Gastroesophageal sphincter (tissue), 4 donors: ENCODE results near the gene POU4F2. TPM values are rescaled to one million over a fixed set of nuclear protein-coding genes. Genes with fewer than 3 reads are reported as not detected.

Experiments used
- ATAC-seq: fragments of 150-250 bp; one replicate; pipeline ENCODE4 v1.9.1; 2016; ENCODE audit warnings: mild to moderate bottlenecking, moderate library complexity
- H3K27ac ChIP-seq, 4 donors: fragments of 200-600 bp; sonication (generic) in 3 of 4; 1 replicate in 3 of 4; 2 replicates in 1 of 4; pipeline ENCODE4 v1.5.1; 2016 to 2019
- H3K27me3 ChIP-seq: fragments of 200-600 bp; sonication (generic); one replicate; pipeline ENCODE4 v1.5.1; 2019
- H3K36me3 ChIP-seq, 2 donors: fragments of 200-600 bp; sonication (generic); one replicate each; pipeline ENCODE4 v1.5.1; 2019; ENCODE audit warnings: control low read depth in 1 of 2
- H3K4me1 ChIP-seq, 3 donors: fragments of 200-600 bp; sonication (generic); 1 replicate in 2 of 3; 2 replicates in 1 of 3; pipeline ENCODE4 v1.5.1; 2016 to 2019; ENCODE audit warnings: control low read depth in 2 of 3
- H3K4me3 ChIP-seq, 2 donors: fragments of 200-600 bp; sonication (generic); one replicate each; pipeline ENCODE4 v1.5.1; 2019; ENCODE audit warnings: mild to moderate bottlenecking in 1 of 2, moderate library complexity in 1 of 2
- H3K9me3 ChIP-seq, 3 donors: fragments of 200-600 bp; sonication (generic); one replicate each; pipeline ENCODE4 v1.5.1; 2017 to 2019; ENCODE audit warnings: control low read depth in 2 of 3
- EP300 ChIP-seq: sonication (generic); formaldehyde crosslinking; IDR thresholded peaks from one replicate; pipeline ENCODE4 v1.6.1; 2017; ENCODE audit warnings: antibody characterized with exemption, mild to moderate bottlenecking
- POLR2A ChIP-seq, 2 donors: fragments of 450-650 bp; IDR thresholded peaks; one replicate each; pipeline ENCODE4 v1.6.1; 2017; ENCODE audit warnings: antibody characterized with exemption in 2 of 2, mild to moderate bottlenecking in 2 of 2, moderate library complexity in 1 of 2
- POLR2AphosphoS5 ChIP-seq: sonication (generic); formaldehyde crosslinking; IDR thresholded peaks from one replicate; pipeline ENCODE4 v1.6.1; 2017; ENCODE audit warnings: antibody characterized with exemption
- WGBS, 2 donors: methylation state at CpG; one replicate each; pipeline ENCODE4 v1.1.5; 2018; ENCODE audit warnings: low coverage in 1 of 2; 5-methylcytosine and 5-hydroxymethylcytosine counted together
- total RNA-seq, 4 donors: library from RNA; depleted of rRNA; stranded (reverse); fragments of >200 nt; gene quantifications; one replicate each; pipeline ENCODE4 v1.1.0, GENCODE V29; 2016
- TF ChIP-seq, protein P1 (sequence below), 4 experiments: fragments of 200-600 bp in 2 of 4; fragments of 450-650 bp in 2 of 4; sonication (generic) in 1 of 4; IDR thresholded peaks; one replicate each; pipeline ENCODE4 v1.5.1; 2017 to 2019; ENCODE audit warnings: antibody characterized with exemption in 4 of 4, mild to moderate bottlenecking in 2 of 4, moderate library complexity in 2 of 4

POU4F2 gene
- total RNA-seq, 4 donors from 2014 or later = not detected

- Histone ChIP-seq H3K9me3 (no peaks in the 10 kb centered on the region), H3K4me1 (peaks cover 0 to 17% (median 2%) of the 10 kb centered on the region in 3 donors), H3K36me3 (no peaks in the 10 kb centered on the region), H3K27ac (no peak overlapping the region), H3K4me3 (no peak overlapping the region), H3K27me3 (peaks cover 89% of the 10 kb centered on the region)
- TF ChIP-seq, protein P1, sequence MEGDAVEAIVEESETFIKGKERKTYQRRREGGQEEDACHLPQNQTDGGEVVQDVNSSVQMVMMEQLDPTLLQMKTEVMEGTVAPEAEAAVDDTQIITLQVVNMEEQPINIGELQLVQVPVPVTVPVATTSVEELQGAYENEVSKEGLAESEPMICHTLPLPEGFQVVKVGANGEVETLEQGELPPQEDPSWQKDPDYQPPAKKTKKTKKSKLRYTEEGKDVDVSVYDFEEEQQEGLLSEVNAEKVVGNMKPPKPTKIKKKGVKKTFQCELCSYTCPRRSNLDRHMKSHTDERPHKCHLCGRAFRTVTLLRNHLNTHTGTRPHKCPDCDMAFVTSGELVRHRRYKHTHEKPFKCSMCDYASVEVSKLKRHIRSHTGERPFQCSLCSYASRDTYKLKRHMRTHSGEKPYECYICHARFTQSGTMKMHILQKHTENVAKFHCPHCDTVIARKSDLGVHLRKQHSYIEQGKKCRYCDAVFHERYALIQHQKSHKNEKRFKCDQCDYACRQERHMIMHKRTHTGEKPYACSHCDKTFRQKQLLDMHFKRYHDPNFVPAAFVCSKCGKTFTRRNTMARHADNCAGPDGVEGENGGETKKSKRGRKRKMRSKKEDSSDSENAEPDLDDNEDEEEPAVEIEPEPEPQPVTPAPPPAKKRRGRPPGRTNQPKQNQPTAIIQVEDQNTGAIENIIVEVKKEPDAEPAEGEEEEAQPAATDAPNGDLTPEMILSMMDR (IDR thresholded peaks at IDR 0.05) = no peak
- TF ChIP-seq POLR2A (IDR thresholded peaks at IDR 0.05) (no peak), POLR2AphosphoS5 (no peak), EP300 (no peak)
- 0 to 2% methylated on average over 7 of the region's 7 CpGs for WGBS, 2 donors
- no peak for ATAC-seq
Measured at GRCh38 chr4:146633471-146633800, 5.3 kb upstream of the POU4F2 start.

- Histone ChIP-seq H3K36me3 (no peaks in the 10 kb centered on the region), H3K27me3 (peaks cover 96% of the 10 kb centered on the region), H3K9me3 (no peaks in the 10 kb centered on the region), H3K4me3 (no peak overlapping the region), H3K27ac (no peak overlapping the region), H3K4me1 (peaks cover 0 to 31% (median 11%) of the 10 kb centered on the region in 3 donors)
- TF ChIP-seq, protein P1 (IDR thresholded peaks at IDR 0.05) = no peak
- no peak for TF ChIP-seq POLR2A (IDR thresholded peaks at IDR 0.05)
- no peak for TF ChIP-seq EP300
- no peak for TF ChIP-seq POLR2AphosphoS5
- WGBS, 2 donors = 0 to 4% methylated on average over 1 to 7 of the region's 7 CpGs
- ATAC-seq = no peak
Measured at GRCh38 chr4:146634825-146635224, 3.9 kb upstream of the POU4F2 start.

DNA sequence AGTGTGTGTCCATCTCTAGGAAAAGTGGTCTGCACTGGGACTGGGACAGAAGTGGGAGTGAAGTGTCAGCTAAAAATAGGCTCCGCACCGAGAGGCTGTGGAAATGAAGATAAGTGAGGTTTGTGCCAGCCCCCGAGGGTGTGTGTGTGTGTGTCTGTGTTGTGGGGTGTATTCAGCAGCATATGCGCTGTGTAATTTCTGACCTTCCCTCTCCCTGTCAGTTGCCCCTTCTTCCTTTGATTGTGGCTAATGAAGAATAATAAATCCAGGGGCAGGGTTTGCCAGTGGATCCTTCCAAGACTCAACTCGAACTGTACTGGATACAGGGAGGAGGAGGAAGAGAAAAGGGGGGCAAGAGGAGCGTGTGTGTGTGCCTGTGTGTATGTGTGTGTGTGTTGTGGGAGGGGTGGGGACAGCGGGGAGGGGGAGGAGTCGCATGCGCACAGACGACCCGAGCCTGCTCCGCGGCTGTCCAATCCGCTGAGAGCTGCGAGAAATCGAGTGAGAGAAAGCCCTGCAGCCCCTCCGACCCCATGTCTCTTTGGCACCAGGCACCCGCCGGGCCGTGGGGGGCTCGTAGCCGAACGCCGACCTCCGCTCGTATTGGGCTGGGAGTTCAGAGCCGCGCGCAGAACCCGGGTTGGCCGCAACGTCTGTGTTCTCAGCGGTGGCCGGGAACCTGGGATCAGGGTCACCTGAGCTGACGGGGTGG lies 916 bp upstream of the POU4F2 start:
- Histone ChIP-seq H3K4me1 (peaks cover 0 to 42% (median 11%) of the 10 kb centered on the region in 3 donors), H3K27ac (no peak overlapping the region), H3K27me3 (peaks cover 97% of the 10 kb centered on the region), H3K9me3 (peaks cover 0 to 2% (median 0%) of the 10 kb centered on the region in 3 donors), H3K4me3 (peak overlapping the region in 1 of 2 donors; percentile 36), H3K36me3 (no peaks in the 10 kb centered on the region)
- ATAC-seq = no peak
- WGBS, 2 donors = 1 to 3% methylated on average over 6 to 22 of the region's 35 CpGs
- TF ChIP-seq POLR2AphosphoS5 (no peak), EP300 (no peak), POLR2A (IDR thresholded peaks at IDR 0.05) (no peak)
- TF ChIP-seq, protein P1 (IDR thresholded peaks at IDR 0.05) = no peak

DNA sequence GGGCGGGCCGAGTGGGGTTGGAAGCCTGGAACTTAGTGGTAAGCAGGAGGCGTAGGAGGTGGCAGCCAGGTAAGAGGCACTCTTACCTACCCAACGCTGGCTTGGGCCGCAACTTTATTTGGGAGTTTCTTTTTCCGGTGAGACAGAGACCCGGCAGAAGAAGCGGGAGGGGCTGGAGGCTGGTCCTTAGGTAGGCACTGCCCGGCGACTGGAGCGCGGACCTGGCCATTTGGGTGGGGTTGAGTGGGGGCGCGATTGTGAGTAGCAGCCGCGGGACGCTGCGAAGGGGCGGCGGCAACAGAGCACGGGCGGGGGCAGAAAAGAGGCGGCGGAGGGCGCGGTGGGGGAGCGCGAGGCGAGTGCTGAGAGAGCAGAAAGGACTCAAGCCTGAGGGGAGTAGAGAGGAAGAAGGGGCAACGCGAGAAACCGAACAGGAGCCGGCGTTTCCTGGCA lies 334 bp upstream of the POU4F2 start:
- Histone ChIP-seq H3K4me1 (peaks cover 0 to 42% (median 11%) of the 10 kb centered on the region in 3 donors), H3K36me3 (no peaks in the 10 kb centered on the region), H3K27ac (no peak overlapping the region), H3K4me3 (peak overlapping the region in 1 of 2 donors; percentile 36), H3K27me3 (peaks cover 97% of the 10 kb centered on the region), H3K9me3 (peaks cover 0 to 4% (median 0%) of the 10 kb centered on the region in 3 donors)
- WGBS, 2 donors = 0 to 2% methylated on average over 6 to 10 of the region's 34 CpGs
- TF ChIP-seq EP300 (no peak), POLR2A (IDR thresholded peaks at IDR 0.05) (no peak), POLR2AphosphoS5 (no peak)
- TF ChIP-seq, protein P1 (IDR thresholded peaks at IDR 0.05) = no peak
- ATAC-seq = no peak

DNA sequence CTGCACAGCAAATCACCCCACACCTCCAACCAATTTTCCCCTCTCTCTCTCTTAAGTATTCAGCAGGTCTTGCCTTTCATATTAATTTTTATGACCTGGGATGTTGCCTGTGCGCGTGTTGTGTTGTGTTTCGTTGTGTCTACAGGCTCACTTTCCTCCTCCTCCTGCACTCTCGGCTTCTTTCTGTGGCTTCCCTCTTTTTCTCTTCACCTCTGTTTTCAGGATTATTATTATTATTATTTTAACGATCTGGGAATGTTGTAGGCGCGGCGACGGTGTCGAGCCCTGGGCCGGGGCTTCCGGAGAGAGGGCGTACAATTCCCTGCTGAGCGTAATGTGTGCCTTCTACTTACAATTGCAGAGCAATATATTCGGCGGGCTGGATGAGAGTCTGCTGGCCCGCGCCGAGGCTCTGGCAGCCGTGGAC lies 826 bp downstream of the POU4F2 start:
- Histone ChIP-seq H3K36me3 (no peaks in the 10 kb centered on the region), H3K27ac (no peak overlapping the region), H3K4me3 (peak overlapping the region in 1 of 2 donors; percentile 36), H3K4me1 (peaks cover 0 to 42% (median 11%) of the 10 kb centered on the region in 3 donors), H3K9me3 (peaks cover 0 to 4% (median 0%) of the 10 kb centered on the region in 3 donors), H3K27me3 (peaks cover 97% of the 10 kb centered on the region)
- no peak for TF ChIP-seq POLR2AphosphoS5
- TF ChIP-seq POLR2A (IDR thresholded peaks at IDR 0.05) = no peak
- no peak for TF ChIP-seq EP300
- TF ChIP-seq, protein P1 (IDR thresholded peaks at IDR 0.05) = no peak
- no peak for ATAC-seq
- WGBS, 2 donors = 2% methylated on average over 5 to 14 of the region's 20 CpGs
